Fibroblast of skin of right quadriceps (primary cell): ENCODE data around the gene MTX2.
"Not testable (repeated sequence)": the region's sequence is repeated elsewhere in the genome, so short reads cannot be mapped to it uniquely, and the experiment has no call there.

Experiments used
- DNase-seq: peaks from one replicate; pipeline ENCODE4 v3.0.0-alpha.2; 2013

MTX2 gene

DNA sequence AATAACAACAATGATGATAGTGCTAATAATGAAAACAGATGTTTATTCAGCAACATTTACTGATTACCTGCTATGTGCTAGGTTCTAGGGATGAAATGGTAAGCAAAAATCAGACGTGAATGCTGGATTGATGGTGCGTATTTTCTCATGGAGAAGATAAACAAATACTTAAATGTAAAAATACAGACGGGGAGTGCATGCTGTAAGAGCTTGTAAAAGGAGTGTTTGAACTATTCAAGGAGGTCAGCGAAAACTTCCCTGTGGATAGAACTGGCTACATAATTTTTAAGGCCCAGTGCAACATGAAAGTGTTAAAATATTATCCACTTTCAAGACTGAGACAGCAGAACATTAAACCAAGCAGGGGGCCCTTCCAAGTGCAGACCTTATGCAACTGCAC is 22.1 kb downstream of the MTX2 start:
- no peak for DNase-seq

DNA sequence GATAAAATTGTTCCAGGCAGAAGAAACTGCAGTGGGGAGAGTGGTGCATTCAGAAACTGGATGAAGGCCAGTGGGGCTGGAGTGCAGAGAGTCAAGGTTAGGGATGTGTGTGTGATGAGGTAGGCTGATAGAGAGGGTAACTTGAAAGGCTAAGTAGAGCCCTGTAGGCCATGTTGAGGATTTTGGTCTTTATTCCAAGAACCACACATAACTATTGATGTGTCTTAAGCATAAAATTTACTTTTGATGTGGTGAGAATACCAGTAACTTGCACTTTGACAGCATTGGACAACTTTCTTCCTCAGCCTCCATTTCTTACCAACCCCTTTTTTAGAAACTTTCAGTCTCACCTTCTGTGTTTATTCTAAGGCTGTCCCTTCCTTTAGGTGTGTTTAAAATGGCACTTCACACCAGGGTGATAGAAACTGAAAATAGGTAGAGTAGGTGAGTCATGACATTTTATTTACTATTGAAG is 22.6 kb downstream of the MTX2 start:
- DNase-seq, result no peak

DNA sequence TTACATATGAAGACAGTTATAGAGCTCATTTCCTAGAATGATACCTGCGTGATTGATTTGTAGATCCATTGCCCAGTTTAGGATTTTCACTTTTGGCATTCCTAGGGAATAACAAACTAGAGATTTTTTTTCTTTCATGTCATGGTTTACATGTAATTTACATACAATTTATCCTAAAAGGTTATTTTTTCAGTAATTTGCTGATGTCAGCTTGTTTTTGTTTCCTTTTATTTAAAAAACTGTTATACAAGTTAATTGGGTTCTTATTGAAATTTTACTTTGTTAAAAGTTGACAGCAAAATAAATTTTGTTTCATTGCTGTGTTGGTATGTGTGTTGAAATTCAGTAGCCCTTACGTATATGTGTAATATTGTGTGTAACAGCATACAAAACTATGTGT is 23.4 kb downstream of the MTX2 start:
- no peak for DNase-seq

DNA sequence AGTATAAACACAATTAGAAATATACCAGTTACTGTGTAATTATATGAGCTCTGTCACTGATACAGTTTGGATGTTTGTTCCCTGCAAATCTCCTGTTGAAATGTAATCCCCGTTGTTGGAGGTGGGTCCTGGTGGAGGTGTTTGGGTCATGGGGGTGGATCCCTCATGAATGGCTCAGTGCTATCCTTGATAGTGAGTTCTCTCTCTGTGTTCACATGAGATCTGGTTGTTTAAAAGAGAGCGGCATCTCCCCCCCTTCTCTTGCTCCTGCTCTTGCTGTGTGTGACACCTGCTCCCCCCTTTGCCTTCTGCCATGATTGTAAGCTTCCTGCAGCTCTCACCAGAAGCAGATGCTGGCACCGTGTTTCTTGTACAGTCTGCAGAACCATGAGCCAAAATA is 24.1 kb downstream of the MTX2 start:
- DNase-seq, result no peak

DNA sequence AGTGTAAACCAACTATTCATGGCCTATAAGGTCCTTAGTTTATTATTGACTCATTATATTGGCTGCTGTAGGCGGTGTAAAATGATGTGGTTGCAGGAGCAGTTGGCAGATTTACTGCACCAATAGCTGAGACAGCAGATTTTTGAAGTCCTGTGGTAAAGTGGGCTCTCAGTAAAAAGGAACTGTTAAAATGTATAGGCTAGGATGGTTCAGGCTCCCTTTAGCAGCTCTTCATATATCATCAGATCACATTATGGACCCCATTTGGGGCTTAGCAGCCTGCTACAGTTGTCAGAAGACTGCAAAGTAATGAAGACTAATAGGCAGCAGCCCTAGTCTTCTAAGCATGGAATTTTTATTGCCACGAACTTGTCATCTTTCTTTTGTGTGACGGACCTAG is 27.8 kb downstream of the MTX2 start:
- peak; percentile 78 for DNase-seq

GRCh38 chr2:176297737-176298136 is 28.5 kb downstream of the MTX2 start:
- DNase-seq, result no peak

DNA sequence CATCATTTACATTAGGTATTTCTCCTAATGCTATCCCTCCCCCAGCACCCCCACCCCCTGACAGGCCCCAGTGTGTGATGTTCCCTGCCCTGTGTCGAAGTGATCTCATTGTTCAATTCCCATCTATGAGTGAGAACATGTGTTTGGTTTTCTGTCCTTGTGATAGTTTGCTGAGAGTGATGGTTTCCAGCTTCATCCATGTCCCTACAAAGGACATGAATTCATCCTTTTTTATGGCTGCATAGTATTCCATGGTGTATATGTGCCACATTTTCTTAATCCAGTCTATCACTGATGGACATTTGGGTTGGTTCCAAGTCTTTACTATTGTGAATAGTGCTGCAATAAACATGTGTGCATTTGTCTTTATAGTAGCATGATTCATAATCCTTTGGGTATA is 36.8 kb downstream of the MTX2 start:
- DNase-seq, result not testable (repeated sequence)

DNA sequence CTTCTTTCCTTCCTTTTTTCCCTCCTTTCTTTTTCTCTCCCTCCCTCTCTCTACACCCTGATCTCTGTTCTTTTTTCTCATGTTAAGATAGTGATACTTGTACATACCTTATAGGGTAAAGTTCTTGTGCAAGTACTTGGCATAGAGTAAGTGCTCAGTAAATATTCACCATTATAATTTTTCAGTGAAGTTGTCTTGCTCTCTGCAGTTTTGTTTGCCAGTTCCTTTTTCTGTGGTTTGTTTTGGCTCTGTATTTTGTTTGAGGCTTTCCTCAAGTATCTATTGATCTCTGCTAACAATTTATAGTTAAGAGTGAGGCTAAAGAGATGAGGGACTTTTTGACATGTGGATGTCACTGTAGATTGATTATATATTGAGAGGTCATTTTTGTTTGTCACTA is 48.0 kb downstream of the MTX2 start:
- DNase-seq, result no peak

- DNase-seq, result no peak
Measured at GRCh38 chr2:176317623-176318065, 48.4 kb downstream of the MTX2 start.

GRCh38 chr2:176321916-176322315 is 52.7 kb downstream of the MTX2 start:
- DNase-seq, result no peak

GRCh38 chr2:176324862-176325261 is 55.6 kb downstream of the MTX2 start:
- no peak for DNase-seq

DNA sequence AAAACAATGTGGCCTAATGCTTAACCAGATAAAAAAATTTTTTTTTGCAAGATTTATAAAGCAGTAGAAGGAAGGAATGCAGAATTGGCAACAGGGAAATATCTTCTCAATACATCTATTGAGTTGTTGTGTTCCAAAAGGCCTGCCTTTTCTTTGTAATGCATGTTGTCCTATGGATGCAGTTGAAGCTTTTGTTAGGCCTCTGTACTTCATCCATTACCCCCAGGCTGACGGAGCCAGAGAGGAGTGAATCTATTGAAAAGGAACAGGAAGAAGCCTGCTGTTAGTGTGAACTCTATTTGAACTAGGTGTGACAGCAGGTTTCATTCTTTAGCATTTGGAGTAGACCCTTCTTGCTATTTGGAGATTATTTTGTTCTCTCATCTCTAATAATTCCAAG is 56.5 kb downstream of the MTX2 start:
- DNase-seq, result no peak

- DNase-seq, result no peak
Measured at GRCh38 chr2:176328149-176328548, 58.9 kb downstream of the MTX2 start.

- no peak for DNase-seq
Measured at GRCh38 chr2:176330612-176331011, 61.4 kb downstream of the MTX2 start.

- DNase-seq, result no peak
Measured at GRCh38 chr2:176331646-176332045, 62.4 kb downstream of the MTX2 start.

- DNase-seq, result no peak
Measured at GRCh38 chr2:176334729-176335128, 65.5 kb downstream of the MTX2 start.

- no peak for DNase-seq
Measured at GRCh38 chr2:176338395-176338794, 69.2 kb downstream of the MTX2 start.

DNA sequence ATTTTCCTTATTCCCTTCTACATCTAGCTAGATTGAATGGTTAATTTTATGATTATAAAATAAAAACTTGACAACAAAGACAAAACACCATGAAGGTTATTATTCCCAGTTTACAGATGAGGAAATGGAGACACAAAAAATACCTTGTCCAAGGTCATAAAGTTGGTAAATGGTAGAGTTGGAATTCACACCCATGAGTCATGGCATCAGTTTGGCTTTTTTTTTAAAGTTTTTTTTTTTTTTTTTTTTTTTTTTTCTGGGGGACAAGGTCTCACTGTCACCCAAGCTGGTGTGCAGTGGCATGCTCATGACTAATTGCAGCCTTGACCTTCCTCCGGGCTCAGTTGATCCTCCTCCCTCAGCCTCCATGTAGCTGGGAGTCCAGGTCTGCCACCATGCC is 70.0 kb downstream of the MTX2 start:
- no peak for DNase-seq

DNA sequence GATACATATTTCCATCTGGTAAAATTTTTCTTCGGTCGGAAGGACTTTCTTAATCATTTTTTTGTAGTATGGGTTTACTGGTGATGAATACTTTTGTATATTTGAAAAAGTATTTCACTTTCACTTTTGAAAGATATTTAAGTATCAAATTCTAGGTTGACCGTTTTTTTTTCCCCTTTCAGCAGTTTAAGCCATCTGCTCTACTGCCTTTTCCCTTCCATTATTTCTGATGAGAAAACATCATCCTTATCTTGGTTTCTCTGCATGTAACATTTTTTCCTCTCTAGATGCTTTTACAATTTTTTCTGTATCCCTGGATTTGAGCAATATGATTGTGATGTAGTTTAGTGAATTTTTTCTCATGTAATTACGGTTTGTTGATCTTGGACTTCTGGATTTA is 87.0 kb downstream of the MTX2 start:
- no peak for DNase-seq

GRCh38 chr2:176364273-176364977 is 95.2 kb downstream of the MTX2 start:
- no peak for DNase-seq

DNA sequence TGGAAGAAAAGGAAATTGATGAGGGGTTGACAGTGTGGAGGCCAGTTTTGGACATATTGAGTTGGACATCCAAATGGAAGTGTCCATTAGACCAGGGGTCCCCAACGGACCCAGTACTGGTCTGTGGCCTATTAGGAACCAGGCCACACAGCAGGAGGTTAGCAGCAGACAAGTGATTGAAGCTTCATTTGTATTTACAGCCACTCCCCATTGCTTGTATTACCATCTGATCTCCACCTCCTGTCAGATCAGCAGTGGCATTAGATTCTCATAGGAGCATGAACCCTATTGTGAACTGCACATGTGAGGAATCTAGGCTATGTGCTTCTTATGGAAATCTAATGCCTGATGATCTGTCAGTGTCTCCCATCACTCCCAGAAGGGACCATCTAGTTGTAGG is 99.1 kb downstream of the MTX2 start:
- no peak for DNase-seq

- DNase-seq, result no peak
Measured at GRCh38 chr2:176370467-176371171, 101.4 kb downstream of the MTX2 start.

- not testable (repeated sequence) for DNase-seq
Measured at GRCh38 chr2:176373155-176373554, 103.9 kb downstream of the MTX2 start.

DNA sequence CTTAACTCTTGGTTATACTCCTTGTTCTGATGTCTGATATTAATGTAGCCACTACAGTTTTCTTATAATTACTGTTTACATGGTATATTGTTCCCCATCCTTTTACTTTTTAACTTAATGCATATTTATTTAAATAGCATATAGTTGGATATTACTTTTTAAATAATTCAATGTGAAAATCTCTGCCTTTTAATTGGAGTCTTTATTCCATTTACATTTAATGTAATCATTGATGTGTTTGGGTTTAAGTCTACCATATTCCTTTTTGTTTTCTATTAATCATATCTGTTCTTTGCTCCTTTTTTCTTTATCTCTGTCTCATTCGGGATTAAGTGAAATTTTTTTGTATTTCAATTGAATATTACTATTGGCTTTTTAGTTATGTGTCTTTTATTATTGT is 109.1 kb downstream of the MTX2 start:
- DNase-seq, result no peak

DNA sequence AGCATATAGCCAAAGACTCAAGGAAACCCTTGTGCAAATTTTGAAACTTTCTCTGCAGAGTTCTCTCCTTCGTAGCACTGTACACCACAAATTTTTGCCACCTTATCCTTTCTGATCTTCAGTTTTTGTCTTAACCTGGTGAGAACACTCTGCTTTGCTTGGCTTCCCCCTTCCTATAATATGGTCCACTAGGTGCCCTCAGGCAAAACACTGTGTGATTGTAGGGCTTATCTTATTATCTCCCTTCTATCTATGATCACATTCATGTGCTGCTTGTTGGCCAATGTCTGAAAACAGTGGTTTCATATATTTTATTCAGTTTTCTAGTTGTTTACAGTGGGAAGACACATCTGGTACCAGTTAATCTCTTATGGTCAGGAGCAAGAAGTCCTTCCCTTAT is 111.1 kb downstream of the MTX2 start:
- DNase-seq, result no peak
